Thyroid gland (tissue), 4 donors: ENCODE results near the gene SENP2. TPM values are rescaled to one million over a fixed set of nuclear protein-coding genes. Genes with fewer than 3 reads are reported as not detected.

ENCODE experiments used
- DNase-seq, 2 donors: peaks; one replicate each; pipeline ENCODE4 v3.0.0-alpha.2; 2019
- H3K27ac ChIP-seq, 3 donors: fragments of 200-600 bp; sonication (generic); 1 replicate in 2 of 3; 2 replicates in 1 of 3; pipeline ENCODE4 v1.5.1; 2016 to 2019; ENCODE audit warnings: mild to moderate bottlenecking in 1 of 3, moderate library complexity in 1 of 3
- H3K27me3 ChIP-seq: fragments of 200-600 bp; sonication (generic); one replicate; pipeline ENCODE4 v1.5.1; 2019
- H3K36me3 ChIP-seq, 2 donors: fragments of 200-600 bp; sonication (generic); one replicate each; pipeline ENCODE4 v1.5.1; 2016 to 2019
- H3K4me1 ChIP-seq, 2 donors: fragments of 200-600 bp; sonication (generic); one replicate each; pipeline ENCODE4 v1.5.1; 2017 to 2019
- H3K4me3 ChIP-seq, 3 donors: fragments of 200-600 bp; sonication (generic); replicated peaks in 1 of 3; 1 replicate in 2 of 3; 2 replicates in 1 of 3; pipeline ENCODE4 v1.5.1; 2016; ENCODE audit warnings: mild to moderate bottlenecking in 1 of 3
- H3K9me3 ChIP-seq: fragments of 200-600 bp; sonication (generic); one replicate; pipeline ENCODE4 v1.5.1; 2017
- CTCF ChIP-seq, 6 experiments: fragments of 200-600 bp in 3 of 6; fragments of 450-650 bp in 3 of 6; sonication (generic) in 3 of 6; IDR thresholded peaks; one replicate each; pipeline ENCODE4 v1.5.1; 2016 to 2019; ENCODE audit warnings: antibody characterized with exemption in 6 of 6, mild to moderate bottlenecking in 2 of 6, inconsistent platforms in 1 of 6, moderate library complexity in 1 of 6
- POLR2A ChIP-seq, 2 donors: fragments of 450-650 bp; IDR thresholded peaks; one replicate each; pipeline ENCODE4 v1.6.1; 2017; ENCODE audit warnings: antibody characterized with exemption in 2 of 2, mild to moderate bottlenecking in 2 of 2, moderate library complexity in 1 of 2
- WGBS, 2 donors: methylation state at CpG; one replicate each; pipeline ENCODE4 v1.1.5; 2017; 5-methylcytosine and 5-hydroxymethylcytosine counted together
- intact Hi-C: fragments of 100-400 bp; cut with DNase I; formaldehyde crosslinking; loops from one replicate; pipeline ENCODE4 v1.15.1; 2023
- total RNA-seq, 4 donors: library from RNA; depleted of rRNA; stranded (reverse); fragments of >200 nt; gene quantifications; one replicate each; pipeline ENCODE4 v1.2.3, GENCODE V29; 2016

The SENP2 gene
- total RNA-seq, 4 donors from 2014 or later = 34.0 to 82.9 (median 39.6) TPM

GRCh38 chr3:185605566-185605965 is 19.5 kb downstream of the SENP2 start:
- Histone ChIP-seq H3K36me3 (peaks cover 25 to 46% of the 10 kb centered on the region in 2 donors), H3K27me3 (no peaks in the 10 kb centered on the region), H3K9me3 (no peaks in the 10 kb centered on the region), H3K27ac (no peak overlapping the region), H3K4me3 (no peak overlapping the region), H3K4me1 (no peaks in the 10 kb centered on the region)
- TF ChIP-seq CTCF (IDR thresholded peaks at IDR 0.05) (no peak), POLR2A (IDR thresholded peaks at IDR 0.05) (no peak)
- intact Hi-C loops = no loop called here
- DNase-seq = no peak

GRCh38 chr3:185606196-185606595 is 20.1 kb downstream of the SENP2 start:
- WGBS, 2 donors = 84 to 96% methylated on average over 4 of the region's 4 CpGs
- Histone ChIP-seq H3K4me1 (no peaks in the 10 kb centered on the region), H3K27me3 (no peaks in the 10 kb centered on the region), H3K9me3 (no peaks in the 10 kb centered on the region), H3K4me3 (no peak overlapping the region), H3K27ac (no peak overlapping the region), H3K36me3 (peaks cover 27 to 52% of the 10 kb centered on the region in 2 donors)
- no peak for TF ChIP-seq CTCF (IDR thresholded peaks at IDR 0.05)
- TF ChIP-seq POLR2A (IDR thresholded peaks at IDR 0.05) = no peak
- no peak for DNase-seq
- intact Hi-C loops = no loop called here

- Histone ChIP-seq H3K36me3 (peaks cover 56 to 72% of the 10 kb centered on the region in 2 donors), H3K4me1 (no peaks in the 10 kb centered on the region), H3K4me3 (no peak overlapping the region), H3K27ac (no peak overlapping the region), H3K27me3 (no peaks in the 10 kb centered on the region), H3K9me3 (no peaks in the 10 kb centered on the region)
- TF ChIP-seq CTCF (IDR thresholded peaks at IDR 0.05) = no peak
- TF ChIP-seq POLR2A (IDR thresholded peaks at IDR 0.05) = no peak
- WGBS, 2 donors = 93 to 95% methylated on average over 6 of the region's 6 CpGs
- no peak for DNase-seq
- intact Hi-C loops = no loop called here
Observed at GRCh38 chr3:185613016-185613415, 26.9 kb downstream of the SENP2 start.

GRCh38 chr3:185623939-185624665 is 38.0 kb downstream of the SENP2 start:
- H3K9me3 ChIP-seq = no peaks in the 10 kb centered on the region
- no peak overlapping the region for H3K27ac ChIP-seq
- peaks cover 52 to 56% of the 10 kb centered on the region in 2 donors for H3K36me3 ChIP-seq
- peaks cover 0 to under 1% of the 10 kb centered on the region in 2 donors for H3K4me1 ChIP-seq
- intact Hi-C loops = no loop called here
- no peak overlapping the region for H3K4me3 ChIP-seq
- no peak for DNase-seq
- no peaks in the 10 kb centered on the region for H3K27me3 ChIP-seq
- WGBS, 2 donors = 94 to 96% methylated on average over 7 of the region's 7 CpGs
- TF ChIP-seq CTCF (IDR thresholded peaks at IDR 0.05) = no peak
- no peak for TF ChIP-seq POLR2A (IDR thresholded peaks at IDR 0.05)

GRCh38 chr3:185625784-185626183 is 39.7 kb downstream of the SENP2 start:
- no peak for TF ChIP-seq POLR2A (IDR thresholded peaks at IDR 0.05)
- no peak for TF ChIP-seq CTCF (IDR thresholded peaks at IDR 0.05)
- H3K36me3 ChIP-seq = peaks cover 44% of the 10 kb centered on the region in 2 donors

More at GRCh38 chr3:185625784-185626183, 39.7 kb downstream of the SENP2 start:
- intact Hi-C loops = no loop called here
- Histone ChIP-seq H3K4me3 (no peak overlapping the region), H3K27ac (no peak overlapping the region), H3K27me3 (no peaks in the 10 kb centered on the region), H3K9me3 (no peaks in the 10 kb centered on the region), H3K4me1 (peaks cover 14 to 17% of the 10 kb centered on the region in 2 donors)
- no peak for DNase-seq
- WGBS, 2 donors = 89 to 91% methylated on average over 1 of the region's 1 CpG
